ENCODE data around the gene COMMD10.

- TF ChIP-seq CTCF (IDR thresholded peaks at IDR 0.05) = peak; percentile 69 to 94 (median 84)
- TF ChIP-seq POLR2A (IDR thresholded peaks at IDR 0.05) = no peak
Measured at GRCh38 chr5:116068028-116068632, 16.7 kb upstream of the COMMD10 start.

Data from adrenal gland (tissue), 5 donors.